Stimulated activated CD4-positive, alpha-beta T cell treated with anti-CD3 and anti-CD28 coated beads, Interleukin-4, amount 100 ng/mL, for 24 hours (primary cell): ENCODE data around the gene MED14.
"Not testable (repeated sequence)": the region's sequence is repeated elsewhere in the genome, so short reads cannot be mapped to it uniquely, and the experiment has no call there.

Experiments
- DNase-seq: peaks from one replicate; pipeline ENCODE4 v3.0.0-alpha.2; 2020

The MED14 gene

DNA sequence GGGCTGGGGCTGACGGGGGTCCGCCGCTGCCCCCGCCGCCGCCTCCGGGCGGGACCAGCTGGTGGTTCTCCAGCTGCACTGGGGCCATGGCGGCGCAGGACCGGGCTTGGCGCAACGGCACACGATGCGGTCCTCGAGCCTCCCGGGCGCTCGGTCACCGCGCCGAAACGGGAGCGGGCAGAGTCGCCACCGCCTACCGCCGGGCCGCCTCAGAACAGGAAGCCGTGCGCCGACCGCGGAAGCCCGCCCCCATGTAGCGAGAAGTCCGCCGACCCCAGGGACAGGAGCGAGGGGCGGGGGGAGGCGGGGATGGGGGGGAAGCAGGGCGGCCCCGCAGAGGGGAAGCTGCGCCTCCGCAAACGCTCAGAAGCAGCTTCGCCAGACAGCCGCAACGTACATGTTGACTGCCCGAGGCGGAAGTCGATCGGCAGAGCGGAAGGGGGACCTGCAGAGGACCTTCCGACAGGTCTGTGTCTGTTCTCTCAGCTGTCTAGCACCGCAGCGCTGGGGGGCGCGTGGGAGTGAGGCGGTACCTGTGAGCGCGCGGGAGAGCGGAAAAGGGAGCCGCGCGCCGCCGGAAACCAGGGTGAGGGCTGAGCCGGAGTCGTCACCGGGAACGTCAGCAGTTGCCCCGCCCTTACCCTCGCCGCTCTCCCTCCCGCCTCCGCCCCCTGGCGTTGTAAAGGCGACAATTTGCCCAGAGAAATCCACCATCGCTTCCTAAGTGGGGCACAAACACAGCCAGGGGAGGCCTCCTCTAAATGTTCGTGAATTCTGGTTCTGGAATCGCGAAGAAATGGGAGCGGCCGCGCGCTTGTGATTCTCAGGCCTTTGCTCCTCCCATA lies at the start of gene MED14:
MED14 (minus strand) TSS at position 218 of the 845 bp plus-strand sequence; CDS start at position 88, 130 bp downstream.
- DNase-seq, result peak; percentile 90

DNA sequence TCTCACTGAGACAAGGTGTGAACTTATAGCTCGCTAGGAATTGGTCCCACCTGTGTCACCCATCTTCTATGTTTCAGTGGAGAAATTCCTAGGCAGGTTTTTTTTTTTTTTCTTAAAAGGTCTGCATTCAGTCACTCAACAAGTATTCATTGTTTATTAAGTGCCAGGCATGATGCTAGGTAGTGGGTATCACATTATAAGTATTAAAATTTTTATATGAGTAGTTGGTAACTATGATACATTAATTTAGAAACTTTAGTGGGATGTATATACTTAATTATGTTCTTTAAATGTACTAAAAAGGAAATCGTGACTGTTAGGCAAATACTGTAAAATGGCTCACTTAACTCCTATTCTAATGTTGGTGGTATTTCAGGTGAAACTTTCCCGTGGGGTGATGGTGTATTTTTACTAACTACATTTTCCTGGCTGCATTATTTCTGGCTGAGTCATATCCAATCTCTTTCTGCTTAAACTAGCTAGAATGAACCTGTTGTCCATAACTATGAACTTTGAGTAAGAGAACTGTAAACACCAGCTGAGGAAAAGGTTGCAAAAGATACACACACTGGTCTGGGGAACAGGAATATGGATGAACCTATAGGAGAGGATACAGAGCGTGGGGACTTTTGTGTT lies 49.3 kb upstream of the MED14 start:
- no peak for DNase-seq

DNA sequence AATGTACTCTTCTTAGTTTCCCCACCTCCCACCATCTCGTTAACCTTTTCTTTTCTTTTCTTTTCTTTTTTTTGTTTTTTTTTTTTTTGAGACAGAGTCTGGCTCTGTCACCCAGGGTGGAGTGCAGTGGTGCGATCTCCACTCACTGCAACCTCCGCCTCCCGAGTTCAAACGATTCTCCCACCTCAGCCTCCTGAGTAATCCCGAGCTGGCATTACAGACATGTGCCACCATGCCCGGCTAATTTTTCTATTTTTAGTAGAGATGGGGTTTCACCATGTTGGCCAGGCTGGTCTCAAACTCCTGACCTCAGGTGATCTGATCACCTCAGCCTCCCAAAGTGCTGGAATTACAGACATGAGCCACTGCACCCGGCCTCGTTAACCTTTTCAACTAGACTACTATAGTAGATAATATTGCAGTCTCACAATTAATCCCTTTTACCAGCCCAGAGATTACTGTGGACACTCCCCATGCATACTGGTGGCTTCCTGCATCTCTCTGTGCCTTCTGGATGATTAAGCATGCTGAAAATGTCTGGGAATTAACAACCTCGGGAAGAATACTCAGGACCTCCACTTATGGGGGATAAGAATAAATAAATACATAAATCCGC lies 47.4 kb upstream of the MED14 start:
- DNase-seq, result not testable (repeated sequence)

DNA sequence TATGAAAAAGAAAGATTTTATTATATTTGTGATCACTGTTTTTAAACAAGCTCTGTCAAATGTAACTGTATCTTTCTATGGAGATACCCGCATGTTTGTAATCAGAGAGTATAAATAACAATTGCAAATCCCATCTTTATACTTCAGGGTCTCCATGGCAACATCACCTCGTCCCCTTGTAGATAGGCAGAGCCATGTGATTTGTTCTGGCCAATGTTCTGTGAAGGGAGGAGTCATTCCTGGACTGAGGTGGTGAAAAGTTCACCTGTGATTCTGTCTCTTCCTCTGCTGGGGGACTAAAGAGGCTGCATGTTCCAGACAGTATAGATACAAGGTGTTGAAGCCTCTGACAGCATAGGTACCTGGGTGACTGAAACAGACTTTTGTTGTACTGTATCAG lies 45.6 kb upstream of the MED14 start:
- no peak for DNase-seq

DNA sequence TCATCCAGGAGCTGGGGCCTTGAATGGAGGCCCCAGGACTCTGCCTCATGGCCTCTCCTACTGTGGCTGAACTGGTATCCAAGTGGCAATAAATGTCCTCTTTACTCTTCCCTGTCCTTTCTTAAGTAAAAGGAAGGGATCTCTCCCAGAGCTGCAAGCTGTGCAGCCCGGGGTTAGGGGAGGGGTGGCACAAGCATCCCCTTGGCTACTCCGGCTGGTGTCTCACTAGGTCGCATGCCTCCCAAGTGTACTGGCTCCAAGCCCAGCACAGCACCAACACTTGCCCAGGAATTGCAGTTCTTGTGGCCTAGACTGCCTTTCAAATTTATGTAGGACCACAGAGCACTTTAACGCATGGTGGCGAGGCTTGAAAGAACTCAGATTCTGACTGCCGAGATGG lies 44.7 kb upstream of the MED14 start:
- DNase-seq, result no peak

DNA sequence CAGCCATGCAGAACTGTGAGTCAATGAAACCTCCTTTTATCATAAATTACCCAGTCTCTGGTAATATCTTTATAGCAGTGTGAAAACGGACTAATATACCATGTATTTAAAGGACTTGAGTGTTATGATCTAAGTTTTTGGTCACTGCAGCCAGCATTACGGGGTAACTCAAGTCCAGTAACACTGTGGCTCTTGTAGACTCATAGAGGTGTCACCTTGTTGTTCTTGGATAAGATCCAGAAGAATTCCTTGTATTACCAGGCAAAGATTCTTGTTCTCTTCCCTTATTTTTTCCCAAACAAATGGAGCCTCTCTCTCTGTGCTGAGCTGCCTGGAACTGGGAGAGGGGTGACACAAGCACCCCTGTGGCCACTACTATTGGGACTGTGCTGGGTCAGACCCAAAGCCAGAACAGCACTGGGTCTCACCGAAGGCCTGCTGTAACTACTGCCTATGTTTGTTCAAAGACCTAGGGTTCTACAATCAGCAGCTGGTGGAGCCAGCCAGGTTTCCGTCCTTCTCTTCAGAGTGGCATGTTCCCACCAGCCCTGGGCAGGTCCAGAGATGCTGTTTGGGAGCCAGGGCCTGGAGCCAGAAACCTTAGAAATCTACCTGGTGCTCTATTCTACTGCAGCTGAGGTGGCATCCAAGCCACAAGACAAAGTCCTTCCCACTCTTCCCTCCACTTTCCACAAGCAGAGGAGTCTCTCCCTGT lies 43.7 kb upstream of the MED14 start:
- DNase-seq, result no peak

DNA sequence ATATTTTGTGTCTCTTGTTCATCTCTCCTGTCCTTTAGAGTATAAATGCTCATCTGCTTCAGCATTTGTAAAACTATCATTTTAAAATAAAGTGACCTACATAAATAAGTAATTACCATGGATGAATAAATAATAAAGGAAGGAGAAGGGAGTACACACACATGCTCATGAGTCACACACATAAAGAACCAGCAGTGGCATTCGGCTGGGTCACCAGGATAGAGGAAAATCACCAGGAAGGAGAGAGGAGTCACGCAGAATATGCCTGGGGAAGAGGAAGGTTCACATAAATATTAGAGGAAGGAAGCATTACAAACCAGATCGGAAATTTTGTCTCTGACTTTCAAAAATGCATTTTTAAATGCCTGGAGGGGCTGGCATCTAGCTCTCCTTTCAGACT lies 38.5 kb upstream of the MED14 start:
- no peak for DNase-seq

DNA sequence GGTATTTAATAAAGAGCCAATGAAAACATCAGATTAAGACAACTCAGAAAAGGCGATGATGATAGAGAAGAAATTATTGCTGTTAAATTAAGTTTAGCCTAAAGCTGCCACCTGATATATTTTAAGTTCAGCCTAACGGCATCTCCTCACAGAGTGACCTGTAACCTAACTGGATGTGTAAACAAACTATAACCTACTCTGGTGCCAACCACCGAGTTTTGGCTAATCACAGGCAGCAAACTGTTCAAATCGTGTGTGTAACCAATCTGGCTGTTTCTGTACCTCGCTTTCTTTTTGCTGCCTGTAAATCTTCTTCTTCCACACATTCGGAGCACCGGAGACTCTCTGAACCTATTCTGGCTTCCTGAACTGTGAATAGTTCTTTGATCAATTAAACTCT lies 37.8 kb upstream of the MED14 start:
- DNase-seq, result no peak

DNA sequence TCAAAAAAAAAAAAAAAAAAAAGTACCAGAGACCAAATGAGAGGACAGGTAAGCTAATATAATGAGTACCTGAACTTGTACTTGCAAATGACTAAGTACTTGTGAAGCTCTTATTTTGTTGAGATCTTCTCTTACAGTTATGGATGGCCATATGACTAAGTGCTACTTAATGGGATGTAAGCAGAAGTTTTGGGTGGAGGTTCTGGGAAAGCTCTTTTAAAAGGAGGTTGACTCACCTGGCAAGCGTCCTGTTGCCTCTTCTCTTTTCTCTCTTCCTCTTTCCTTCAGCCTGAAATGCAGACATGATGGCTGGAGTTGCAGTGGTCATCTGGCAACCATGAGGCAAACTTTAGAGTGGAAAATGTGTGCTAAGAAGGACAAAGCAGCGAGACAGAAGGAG lies 36.9 kb upstream of the MED14 start:
- no peak for DNase-seq

DNA sequence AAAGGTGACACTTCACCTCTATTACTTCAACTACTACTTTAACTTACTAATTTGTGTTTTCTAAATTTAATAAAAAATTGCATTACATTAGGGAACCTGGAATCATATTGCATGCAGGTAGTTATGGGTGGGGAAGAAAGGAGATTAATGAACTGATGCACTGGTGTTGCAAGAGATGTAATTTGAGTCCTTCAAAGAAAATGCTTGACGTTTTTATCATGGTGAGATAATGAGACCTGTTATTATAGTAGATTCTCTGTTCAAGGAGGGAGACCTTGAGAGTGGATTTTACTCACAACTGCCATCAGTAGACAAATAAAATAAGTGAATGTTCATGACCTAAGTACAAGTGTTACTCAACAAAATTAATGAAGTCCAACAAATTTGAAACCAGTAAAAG lies 26.4 kb upstream of the MED14 start:
- no peak for DNase-seq

DNA sequence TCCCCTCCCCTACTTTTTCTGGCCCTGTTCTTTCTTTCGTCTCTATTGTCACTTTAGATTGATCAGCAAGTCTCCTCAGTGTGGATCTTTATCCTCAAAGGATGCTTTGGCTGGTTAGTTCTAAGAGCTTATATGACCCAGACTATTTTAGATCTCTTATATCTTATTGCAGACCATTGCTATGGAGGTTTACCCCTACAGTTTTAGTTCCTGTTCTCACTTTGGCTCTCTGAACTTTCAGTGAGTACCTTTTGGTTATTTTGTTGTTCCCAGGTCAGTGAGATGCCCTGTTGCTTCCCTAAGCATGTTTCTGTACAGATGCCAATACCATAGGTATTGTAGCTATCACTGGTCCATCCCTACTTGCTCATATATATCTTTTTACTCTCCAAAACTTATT lies 24.0 kb upstream of the MED14 start:
- no peak for DNase-seq

DNA sequence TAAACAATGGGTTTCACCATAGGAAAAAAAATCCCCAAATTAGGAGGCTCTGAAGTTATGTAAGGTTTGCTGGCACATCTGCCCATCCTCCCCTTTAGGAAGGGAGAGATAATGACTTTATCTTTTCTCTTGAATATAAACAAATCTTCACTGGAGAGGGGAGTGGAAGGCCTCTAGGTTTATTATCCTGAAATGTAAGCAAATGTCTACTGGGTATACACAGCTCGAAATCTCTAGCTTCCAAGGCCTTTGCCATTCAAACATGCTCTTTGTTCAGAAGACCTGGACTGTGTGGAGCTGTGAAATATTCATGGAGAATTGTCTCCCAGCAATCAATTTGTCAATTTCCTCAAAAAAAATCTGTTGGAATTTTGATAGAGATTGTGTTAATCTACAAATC lies 21.7 kb upstream of the MED14 start:
- no peak for DNase-seq

DNA sequence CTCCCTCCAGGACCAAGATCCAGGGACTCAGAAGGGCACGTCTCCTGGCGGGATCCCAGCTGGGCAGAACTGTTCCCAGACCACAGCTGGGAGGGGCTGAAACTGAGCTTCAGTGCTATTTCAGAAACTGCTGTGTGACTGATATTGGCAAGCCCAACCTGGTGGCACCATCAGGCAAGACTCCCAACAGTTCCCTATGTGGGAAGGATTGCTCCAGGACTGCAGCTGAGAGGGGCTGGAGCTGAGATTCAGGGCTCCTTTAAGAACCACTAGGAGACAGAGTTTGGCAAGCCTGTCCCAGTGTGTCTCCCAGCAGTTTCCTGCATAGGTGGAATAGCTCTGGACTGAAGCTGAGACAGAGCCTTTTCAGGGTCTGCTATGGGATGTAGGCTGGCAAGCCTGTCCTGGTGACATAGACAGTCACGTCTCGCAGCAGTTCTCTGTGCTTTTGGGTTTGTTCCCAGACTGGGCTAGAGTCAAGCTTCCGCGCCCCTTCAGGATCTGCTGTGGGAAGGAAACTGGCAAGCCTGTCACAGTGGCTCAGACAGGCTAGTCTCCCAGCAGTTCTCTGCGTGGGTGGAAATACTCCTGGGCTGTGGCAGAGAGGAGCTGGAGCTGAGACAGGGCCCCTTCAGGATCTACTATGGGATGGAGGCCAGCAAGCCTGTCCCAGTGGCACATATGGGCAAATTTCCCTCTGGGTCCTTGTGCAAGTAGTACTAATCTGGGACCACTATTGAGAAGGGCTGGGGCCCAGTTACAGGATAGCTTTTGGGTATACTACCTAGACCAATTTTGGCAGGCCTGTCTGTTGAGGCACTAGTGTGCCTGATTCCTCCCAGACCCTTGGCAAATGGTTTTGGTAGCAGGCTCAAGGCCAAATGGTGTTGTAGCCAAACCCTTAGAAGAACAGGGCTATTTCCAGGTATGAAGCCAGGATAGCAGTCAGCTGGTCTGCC lies 20.2 kb upstream of the MED14 start:
- DNase-seq, result no peak

DNA sequence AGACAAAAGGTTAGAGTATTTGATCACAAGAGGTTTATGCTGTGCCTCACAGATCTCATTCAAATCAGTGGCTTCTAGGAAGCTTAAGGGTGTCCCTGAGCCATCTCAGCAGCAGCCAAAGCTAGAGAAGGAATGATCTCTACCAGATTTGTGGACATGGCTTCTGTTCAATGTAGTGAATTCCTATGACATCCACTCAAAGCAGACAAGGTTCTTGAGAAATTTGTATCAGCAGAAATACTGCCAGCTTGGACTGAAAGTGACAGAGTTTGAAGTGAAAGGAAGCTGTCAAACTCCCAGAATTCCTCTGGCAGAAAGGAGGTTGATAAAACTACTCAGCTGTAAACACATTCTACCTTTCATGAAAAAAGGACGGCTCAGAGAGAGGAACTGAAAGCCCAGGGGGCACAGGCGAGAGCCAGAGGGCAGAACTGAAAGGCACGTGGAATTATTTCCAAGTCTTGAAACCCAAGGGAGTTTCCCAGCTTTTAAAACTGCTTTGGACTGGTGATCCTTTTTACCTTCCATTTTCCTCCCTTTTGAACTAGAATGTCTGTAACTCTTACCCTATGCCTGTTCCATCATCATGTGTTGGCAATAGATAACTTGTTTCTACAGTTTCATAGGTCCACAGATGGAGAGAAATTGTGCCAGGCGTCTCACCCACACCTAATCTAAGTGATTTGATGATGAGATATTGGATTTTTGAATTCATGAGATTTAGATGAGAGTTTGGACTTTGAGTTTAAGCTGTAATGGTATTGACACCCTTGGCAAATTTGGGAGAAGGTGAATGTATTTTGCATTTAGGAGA lies 14.5 kb upstream of the MED14 start:
- DNase-seq, result no peak

DNA sequence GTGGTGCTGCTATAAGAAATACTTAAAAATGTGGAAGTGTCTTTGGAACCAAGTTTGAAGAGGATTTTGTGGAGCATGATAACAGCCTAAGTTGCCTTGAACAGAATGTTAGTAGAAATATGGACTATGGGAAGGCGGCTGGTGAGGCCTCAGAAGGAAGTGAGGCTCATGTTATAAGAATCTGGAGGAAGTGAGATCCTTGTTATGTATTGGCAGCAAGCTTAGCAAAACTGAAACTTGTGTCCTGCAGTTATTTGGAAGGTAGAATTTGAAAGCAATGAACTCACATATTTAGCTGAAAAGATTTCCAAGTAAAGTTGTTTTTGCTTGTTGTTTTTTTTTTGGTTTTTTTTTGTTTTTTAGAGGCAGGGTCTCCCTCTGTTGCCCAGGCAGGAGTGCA lies 13.6 kb upstream of the MED14 start:
- no peak for DNase-seq

DNA sequence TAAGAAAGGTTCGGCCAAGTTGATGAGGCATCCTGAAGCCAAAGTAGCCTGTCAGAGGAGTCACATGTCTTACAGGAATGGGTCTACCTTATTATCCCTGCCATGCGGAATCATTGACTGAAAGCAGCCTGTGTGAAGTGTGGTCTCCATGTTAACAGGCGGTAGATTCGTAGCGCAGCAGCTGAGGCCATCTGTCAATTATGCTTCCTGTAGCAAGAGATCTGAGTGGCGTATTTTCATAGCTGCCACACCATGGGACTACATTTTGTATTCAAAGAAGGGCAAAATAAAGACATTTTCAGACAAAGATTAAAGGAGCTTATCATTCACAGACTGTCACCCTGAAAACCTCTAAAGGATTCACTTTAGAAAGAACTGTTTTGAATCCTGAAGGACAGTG lies 11.2 kb upstream of the MED14 start:
- no peak for DNase-seq

DNA sequence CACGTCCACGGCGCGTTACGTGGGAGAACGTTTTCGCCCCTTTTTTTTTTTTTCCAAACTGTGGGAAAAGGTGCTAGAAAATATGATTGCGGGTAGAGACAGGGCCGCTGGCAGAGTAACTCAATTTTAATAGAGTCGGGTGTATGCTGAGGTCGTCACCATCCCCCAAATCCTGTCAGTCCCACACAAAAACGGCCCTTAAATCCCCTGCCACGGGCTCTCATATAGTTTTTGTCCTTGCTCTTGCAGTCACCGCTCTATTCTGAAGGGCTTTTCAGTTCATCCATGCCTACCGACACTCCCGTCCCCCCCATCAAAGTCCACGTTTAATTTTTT lies 796 bp upstream of the MED14 start:
- peak; percentile 4 for DNase-seq

DNA sequence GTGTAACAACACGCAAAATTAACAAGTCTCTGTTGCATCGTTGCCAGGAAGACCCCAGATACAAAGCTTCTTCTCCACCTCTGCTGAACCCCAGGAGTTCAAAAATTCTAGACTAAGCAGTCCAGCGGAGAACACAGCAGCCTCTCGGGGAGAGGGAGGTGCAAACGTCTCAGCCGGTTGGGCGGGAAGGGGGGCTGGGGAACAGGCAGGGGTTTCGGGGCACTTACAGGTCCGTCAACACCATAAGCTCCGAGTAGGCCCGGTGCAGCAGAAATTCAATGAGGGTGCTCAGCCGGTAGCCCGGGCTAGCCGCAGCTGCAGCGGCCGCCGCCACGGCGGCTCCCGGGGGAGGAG lies 394 bp downstream of the MED14 start:
- peak; percentile 16 for DNase-seq

DNA sequence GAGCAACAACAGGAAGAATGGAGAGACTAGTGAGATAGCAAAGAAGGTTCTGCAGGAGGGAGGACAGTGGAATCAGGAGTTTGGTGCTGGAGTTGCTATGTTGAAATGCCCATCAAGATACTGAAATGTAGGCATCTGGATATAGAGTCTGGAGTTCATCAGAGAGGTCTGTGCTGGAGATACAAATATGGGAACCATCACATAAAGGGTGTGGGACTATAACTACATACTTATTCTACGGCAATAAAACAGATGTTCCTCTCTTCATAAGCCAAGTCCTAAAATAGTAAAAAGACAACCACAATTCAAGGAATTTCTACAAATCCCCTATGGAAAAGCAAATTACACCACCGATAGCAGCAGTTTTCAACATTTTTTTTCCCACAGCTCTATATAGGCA lies 1.6 kb downstream of the MED14 start:
- DNase-seq, result no peak

DNA sequence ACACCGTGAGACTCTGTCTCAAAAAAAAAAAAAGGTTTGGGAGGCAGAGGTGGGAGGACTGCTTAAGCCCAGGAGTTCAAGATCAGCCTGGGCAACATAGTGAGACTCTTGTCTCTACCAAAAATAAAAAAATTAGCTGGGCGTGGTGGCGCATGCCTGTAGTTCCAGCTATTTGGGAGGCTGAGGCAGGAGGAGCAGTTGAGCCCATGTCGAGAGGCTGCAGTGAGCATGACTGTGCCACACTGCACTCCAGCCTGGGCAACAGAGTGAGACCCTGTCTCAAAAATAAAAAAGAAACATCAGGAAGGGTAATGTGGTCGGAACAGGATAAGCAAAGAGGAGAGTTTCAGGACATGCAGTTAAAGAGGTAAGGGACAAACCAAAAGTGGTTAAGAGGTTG lies 2.8 kb downstream of the MED14 start:
- DNase-seq, result not testable (repeated sequence)
